Measurements from ENCODE around the gene AGAP1.

GRCh38 chr2:235614900-235615712 is 121.3 kb downstream of the AGAP1 start:
- TF ChIP-seq CTCF (IDR thresholded peaks at IDR 0.05): no peak
- no peak for TF ChIP-seq POLR2A (IDR thresholded peaks at IDR 0.05)
